WTC11 (cell line): Measurements from ENCODE around the gene CTXND2. TPM values are rescaled to one million over a fixed set of nuclear protein-coding genes. Genes with fewer than 3 reads are reported as not detected.

Experiments
- ATAC-seq: fragments of 200-7000 bp; cut with Tn5 transposase; 2 replicates; pipeline ENCODE4 v1.10.0; 2021; ENCODE audit warnings: mild to moderate bottlenecking, moderate library complexity
- CTCF ChIA-PET: fragments of 300-600 bp; sonication (Branson Sonifier 250); formaldehyde crosslinking; loops from one replicate; lab custom pipeline; 2021; ENCODE audit warnings: antibody characterized with exemption; lab: Charles Lee
- POLR2A ChIA-PET: fragments of 350-600 bp; sonication (Branson Sonifier 250); formaldehyde crosslinking; loops from one replicate; lab custom pipeline; 2021; ENCODE audit warnings: antibody characterized with exemption; lab: Charles Lee
- DNase-seq: peaks from one replicate; pipeline ENCODE4 v3.0.0; 2021; ENCODE audit warnings: low spot score
- H3K27ac Mint-ChIP-seq: 2 replicates; pipeline ENCODE4 v1.8.0; 2021; ENCODE audit warnings: mixed read lengths
- H3K27me3 Mint-ChIP-seq: 2 replicates; pipeline ENCODE4 v1.8.0; 2021; ENCODE audit warnings: low read depth, mild to moderate bottlenecking, moderate library complexity, mixed read lengths
- H3K36me3 Mint-ChIP-seq: 2 replicates; pipeline ENCODE4 v1.8.0; 2021; ENCODE audit warnings: mixed read lengths
- H3K4me1 Mint-ChIP-seq: 2 replicates; pipeline ENCODE4 v1.8.0; 2022; ENCODE audit warnings: mixed read lengths
- H3K4me3 Mint-ChIP-seq: 2 replicates; pipeline ENCODE4 v1.8.0; 2021; ENCODE audit warnings: mild to moderate bottlenecking, moderate library complexity, mixed read lengths
- H3K9me3 Mint-ChIP-seq: 2 replicates; pipeline ENCODE4 v1.8.0; 2021; ENCODE audit warnings: mixed read lengths
- ARID4B ChIP-seq: sonication (generic); formaldehyde crosslinking; IDR thresholded peaks from 2 replicates; pipeline ENCODE4 v1.8.0; 2023; ENCODE audit warnings: missing genetic modification reagents, mild to moderate bottlenecking, borderline replicate concordance
- ATF2 ChIP-seq: sonication (generic); formaldehyde crosslinking; IDR thresholded peaks from 2 replicates; pipeline ENCODE4 v1.8.1; 2022; ENCODE audit warnings: low read depth, missing genetic modification reagents, borderline replicate concordance
- CBFB ChIP-seq: sonication (generic); formaldehyde crosslinking; IDR thresholded peaks from 2 replicates; pipeline ENCODE4 v1.8.1; 2022; ENCODE audit warnings: mild to moderate bottlenecking, low read depth, missing genetic modification reagents
- E2F1 ChIP-seq: sonication (generic); formaldehyde crosslinking; IDR thresholded peaks from 2 replicates; pipeline ENCODE4 v1.8.0; 2022; ENCODE audit warnings: mild to moderate bottlenecking, missing genetic modification reagents
- E2F4 ChIP-seq: sonication (generic); formaldehyde crosslinking; IDR thresholded peaks from 2 replicates; pipeline ENCODE4 v1.8.1; 2022; ENCODE audit warnings: low read depth, mild to moderate bottlenecking, moderate library complexity, missing genetic modification reagents, borderline replicate concordance
- ESRRA ChIP-seq: sonication (generic); formaldehyde crosslinking; IDR thresholded peaks from 2 replicates; pipeline ENCODE4 v1.8.1; 2022; ENCODE audit warnings: mild to moderate bottlenecking, missing genetic modification reagents, borderline replicate concordance
- FOXJ3 ChIP-seq: sonication (generic); formaldehyde crosslinking; IDR thresholded peaks from 2 replicates; pipeline ENCODE4 v1.9.0; 2021; ENCODE audit warnings: missing genetic modification reagents, mild to moderate bottlenecking, borderline replicate concordance
- FOXK1 ChIP-seq: sonication (generic); formaldehyde crosslinking; IDR thresholded peaks from 2 replicates; pipeline ENCODE4 v1.8.0; 2022; ENCODE audit warnings: mild to moderate bottlenecking, moderate library complexity, missing genetic modification reagents
- GTF2I ChIP-seq: fragments of 250-450 bp; sonication (Bioruptor Pico); conservative IDR thresholded peaks from 2 replicates; pipeline ENCODE4 v1.4.0; 2021; ENCODE audit warnings: mild to moderate bottlenecking
- HMGA2 ChIP-seq: fragments of 250-450 bp; sonication (Bioruptor Pico); IDR thresholded peaks from 2 replicates; pipeline ENCODE4 v1.4.0; 2021; ENCODE audit warnings: mild to moderate bottlenecking, moderate library complexity
- KAT7 ChIP-seq: sonication (generic); formaldehyde crosslinking; IDR thresholded peaks from 2 replicates; pipeline ENCODE4 v1.8.1; 2023; ENCODE audit warnings: missing genetic modification reagents, mild to moderate bottlenecking, borderline replicate concordance
- MXD4 ChIP-seq: fragments of 250-450 bp; sonication (Bioruptor Pico); IDR thresholded peaks from 2 replicates; pipeline ENCODE4 v1.8.0; 2021; ENCODE audit warnings: mild to moderate bottlenecking, moderate library complexity, borderline replicate concordance
- NR2C2 ChIP-seq: sonication (generic); formaldehyde crosslinking; IDR thresholded peaks from 2 replicates; pipeline ENCODE4 v1.8.0; 2022; ENCODE audit warnings: mild to moderate bottlenecking, missing genetic modification reagents
- PREB ChIP-seq: sonication (generic); formaldehyde crosslinking; IDR thresholded peaks from 2 replicates; pipeline ENCODE4 v1.8.1; 2022; ENCODE audit warnings: mild to moderate bottlenecking, missing genetic modification reagents, moderate library complexity, borderline replicate concordance
- PRRX2 ChIP-seq: fragments of 250-450 bp; sonication (Bioruptor Pico); IDR thresholded peaks from 2 replicates; pipeline ENCODE4 v1.8.0; 2021; ENCODE audit warnings: mild to moderate bottlenecking
- STAT6 ChIP-seq: sonication (generic); formaldehyde crosslinking; conservative IDR thresholded peaks from 2 replicates; pipeline ENCODE4 v1.8.1; 2023; ENCODE audit warnings: mild to moderate bottlenecking, low read depth, missing genetic modification reagents, moderate library complexity
- USF2 ChIP-seq: sonication (generic); formaldehyde crosslinking; IDR thresholded peaks from 2 replicates; pipeline ENCODE4 v1.8.1; 2023; ENCODE audit warnings: mild to moderate bottlenecking, missing genetic modification reagents, moderate library complexity
- ZMAT4 ChIP-seq: fragments of 250-450 bp; sonication (Bioruptor Pico); IDR thresholded peaks from 2 replicates; pipeline ENCODE4 v1.9.0; 2021; ENCODE audit warnings: mild to moderate bottlenecking
- ZNF232 ChIP-seq: sonication (generic); formaldehyde crosslinking; IDR thresholded peaks from 2 replicates; pipeline ENCODE4 v1.8.0; 2022; ENCODE audit warnings: mild to moderate bottlenecking, missing genetic modification reagents
- total RNA-seq: library from RNA; stranded (reverse); gene quantifications from 3 replicates; pipeline ENCODE4 v1.2.3, GENCODE V29; 2021

CTXND2 gene
- total RNA-seq, 1 experiment from 2014 or later = not detected

GRCh38 chr1:150875197-150876118 is 11.5 kb upstream of the CTXND2 start:
- no peak for DNase-seq
- H3K27ac Mint-ChIP-seq = peak overlapping the region; percentile 95
- ATAC-seq = no peak
- peaks cover 21% of the 10 kb centered on the region for H3K4me1 Mint-ChIP-seq
- no peak for TF ChIP-seq E2F1 (CRISPR knock-in tag)
- no peak for TF ChIP-seq ZMAT4
- 0 out of 2 replicates have a peak, but pooled peaks have one; percentile 4 for TF ChIP-seq ZNF232 (CRISPR knock-in tag)
- H3K36me3 Mint-ChIP-seq = peaks cover 21% of the 10 kb centered on the region
- ChIA-PET CTCF (no interaction called here), POLR2A (interaction anchor here (1.1 kb wide), 1 partner anchor 299 kb away, joined by 3 read pairs; no protein-coding TSS in a partner anchor)
- no peaks in the 10 kb centered on the region; the same call in 1 of the 2 replicates for H3K9me3 Mint-ChIP-seq
- no peaks in the 10 kb centered on the region for H3K27me3 Mint-ChIP-seq
- H3K4me3 Mint-ChIP-seq = peak overlapping the region; percentile 92

GRCh38 chr1:150876119-150876454 is 10.8 kb upstream of the CTXND2 start:
- CTCF ChIA-PET = interaction anchor here (1.0 to 1.5 kb wide), 2 partner anchors 47 to 120 kb away, joined by 3 to 5 read pairs; no protein-coding TSS in a partner anchor
- Mint-ChIP-seq H3K9me3 (no peaks in the 10 kb centered on the region; the same call in 1 of the 2 replicates), H3K4me1 (peaks cover 21% of the 10 kb centered on the region), H3K27me3 (no peaks in the 10 kb centered on the region), H3K36me3 (peaks cover 21% of the 10 kb centered on the region), H3K27ac (no peak overlapping the region), H3K4me3 (peak overlapping the region; percentile 92)
- no peak for DNase-seq
- ATAC-seq = peak; percentile 50
- POLR2A ChIA-PET = no interaction called here
- TF ChIP-seq ATF2 (CRISPR knock-in tag) (no peak), ARID4B (CRISPR knock-in tag) (no peak), ESRRA (CRISPR knock-in tag) (no peak), FOXK1 (CRISPR knock-in tag) (no peak), CBFB (no peak), PREB (no peak), E2F4 (CRISPR knock-in tag) (no peak), KAT7 (no peak), HMGA2 (CRISPR knock-in tag) (no peak), STAT6 (CRISPR knock-in tag) (no peak), PRRX2 (CRISPR knock-in tag) (no peak), GTF2I (CRISPR knock-in tag) (no peak), FOXJ3 (CRISPR knock-in tag) (no peak), NR2C2 (CRISPR knock-in tag) (no peak), USF2 (CRISPR knock-in tag) (no peak), MXD4 (no peak)
